GM13977 (cell line): ENCODE measurements around the gene CUBN.

Experiments
- DNase-seq: peaks from one replicate; pipeline ENCODE4 v3.0.0; 2012; ENCODE audit warnings: low spot score
- CTCF ChIP-seq: IDR thresholded peaks from 2 replicates; pipeline ENCODE4 v1.5.1; 2012; ENCODE audit warnings: mild to moderate bottlenecking, control low read depth; ENCODE audit not compliant: insufficient read depth; ENCODE audit errors: extremely low read depth, missing control alignments
- in situ Hi-C: fragments of 300-500 bp; cut with MboI; formaldehyde crosslinking; loops from one replicate; pipeline ENCODE4 v1.12.0; 2022; ENCODE audit warnings: low sequenced_read_pairs, low pct_unique_long_range_greater_than_20kb, mixed read lengths, inconsistent platforms; ENCODE audit not compliant: unreplicated experiment

Gene CUBN

DNA sequence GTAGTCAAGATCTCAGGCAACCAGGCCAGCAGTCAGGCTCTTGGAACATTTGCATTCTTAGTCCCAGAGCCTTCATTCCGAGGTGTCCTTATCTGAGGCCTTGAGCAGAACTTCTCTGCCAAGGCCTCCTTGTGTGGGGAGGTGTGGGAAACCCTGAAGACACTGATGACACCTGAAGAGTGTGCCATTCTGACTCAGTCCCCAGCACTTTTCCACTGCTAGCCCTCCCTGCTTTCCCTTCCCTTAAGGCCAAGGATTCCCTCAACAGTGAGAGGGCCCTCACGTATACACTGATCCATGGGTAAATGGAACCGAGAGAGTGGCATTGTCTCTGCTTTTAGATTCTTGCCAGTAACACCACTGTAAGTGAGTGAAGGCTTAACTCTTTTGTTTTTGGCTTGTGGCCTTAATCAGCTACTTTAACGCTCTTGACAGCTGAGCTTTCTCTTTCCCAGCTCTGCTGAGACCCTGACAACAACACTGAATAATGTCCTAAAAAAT is 41.6 kb upstream of the CUBN start:
- in situ Hi-C loops, result no loop called here
- TF ChIP-seq CTCF, result no peak
- no peak for DNase-seq

GRCh38 chr10:17169803-17170202 is 40.2 kb upstream of the CUBN start:
- in situ Hi-C loops, result no loop called here
- TF ChIP-seq CTCF, result no peak
- DNase-seq, result no peak

DNA sequence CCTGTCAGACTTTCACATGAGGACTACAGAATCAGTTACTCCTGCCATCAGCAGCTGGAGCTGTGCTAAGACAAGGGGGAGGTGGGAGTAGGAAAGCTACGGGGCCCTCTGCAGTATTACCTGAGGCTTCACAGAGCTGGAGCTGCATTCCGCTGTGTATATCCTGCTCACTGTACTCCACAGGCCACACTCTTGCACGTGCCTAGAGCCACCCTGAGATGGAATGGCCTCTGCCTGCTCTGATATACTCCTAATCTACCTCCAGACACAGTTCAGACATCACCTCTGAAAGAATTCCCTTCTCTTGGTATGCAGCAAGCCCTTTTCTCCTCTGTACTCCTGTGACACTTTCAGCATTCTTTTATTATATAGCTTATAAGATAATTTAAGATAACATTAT is 37.1 kb upstream of the CUBN start:
- TF ChIP-seq CTCF, result no peak
- DNase-seq, result no peak
- in situ Hi-C loops, result no loop called here

- no peak for TF ChIP-seq CTCF
- in situ Hi-C loops, result no loop called here
- DNase-seq, result no peak
These were observed 33.2 kb upstream of the CUBN start for GRCh38 chr10:17162828-17163227.

DNA sequence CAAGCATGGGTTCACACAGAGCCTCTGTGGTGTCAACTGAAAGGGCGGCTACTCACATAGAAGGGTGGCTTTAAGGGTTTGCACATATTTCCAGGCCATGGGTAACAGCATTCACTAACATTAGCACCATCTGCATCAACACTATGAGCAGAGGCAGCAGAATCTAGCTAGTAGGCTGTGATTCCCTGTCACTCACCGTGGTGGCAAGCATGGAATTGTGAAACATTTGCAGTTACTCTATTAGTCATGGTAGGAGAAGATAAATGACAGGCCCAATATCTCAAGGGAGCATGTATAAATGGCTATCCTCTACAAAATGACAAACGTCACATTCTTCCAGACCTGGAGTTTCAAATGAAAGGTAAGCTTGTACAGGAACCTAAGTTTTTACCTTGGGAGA is 32.2 kb upstream of the CUBN start:
- DNase-seq, result no peak
- in situ Hi-C loops, result no loop called here
- TF ChIP-seq CTCF, result no peak

DNA sequence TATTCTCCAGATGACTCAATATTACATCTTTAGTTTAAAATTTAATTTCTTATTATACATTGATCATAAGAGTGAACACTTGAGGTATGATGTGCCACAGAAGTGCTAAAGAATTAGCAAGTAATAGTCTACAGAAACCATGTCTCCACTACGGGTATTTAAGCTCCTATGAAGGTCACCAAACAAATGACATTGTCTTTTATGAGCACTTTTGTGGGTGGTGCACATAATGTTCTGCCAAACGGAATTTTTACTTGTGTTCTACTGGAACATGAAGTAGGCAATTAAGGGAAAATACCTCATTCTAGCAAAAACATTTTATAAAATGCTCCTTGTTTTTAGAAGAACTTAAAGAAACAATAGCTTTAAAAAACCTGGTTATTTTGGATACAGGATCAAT is 27.4 kb upstream of the CUBN start:
- no peak for TF ChIP-seq CTCF
- DNase-seq, result no peak
- in situ Hi-C loops, result no loop called here

DNA sequence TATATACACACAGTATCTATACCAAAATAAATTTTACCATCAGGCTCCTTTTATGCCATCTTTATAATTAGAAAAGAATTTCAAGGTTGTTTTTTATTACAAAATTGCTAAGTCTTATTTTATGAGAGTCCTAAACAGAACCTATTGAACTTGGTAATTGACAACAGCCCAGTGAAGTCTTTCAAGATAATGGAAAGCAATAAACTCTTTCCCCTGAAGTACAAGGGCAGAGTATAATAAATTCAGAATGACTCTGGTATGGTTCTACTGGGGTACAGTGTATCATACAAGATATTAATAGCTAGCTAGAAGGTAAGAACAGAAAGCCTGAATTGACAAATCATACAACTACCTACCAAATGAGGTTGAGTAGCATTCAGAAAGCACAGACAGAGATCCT is 26.2 kb upstream of the CUBN start:
- no peak for TF ChIP-seq CTCF
- in situ Hi-C loops, result no loop called here
- DNase-seq, result no peak
